Endodermal cell (in vitro differentiated cells): ENCODE results near the gene POP7. TPM values are rescaled to one million over a fixed set of nuclear protein-coding genes. Genes with fewer than 3 reads are reported as not detected.
"Not testable (repeated sequence)": the region's sequence is repeated elsewhere in the genome, so short reads cannot be mapped to it uniquely, and the experiment has no call there.

Source experiments
- DNase-seq: peaks from one replicate; pipeline ENCODE4 v3.0.0-alpha.2; 2017
- H3K27ac ChIP-seq: 2 replicates; pipeline ENCODE4 v1.5.1; 2013; ENCODE audit warnings: mild to moderate bottlenecking, low read depth, low read length, moderate library complexity
- H3K27me3 ChIP-seq: 2 replicates; pipeline ENCODE4 v1.6.1; 2013; ENCODE audit warnings: mild to moderate bottlenecking, low read length, moderate library complexity; ENCODE audit not compliant: insufficient read depth, control insufficient read depth, poor library complexity, severe bottlenecking
- H3K36me3 ChIP-seq: 2 replicates; pipeline ENCODE4 v1.7.0; 2013; ENCODE audit warnings: mild to moderate bottlenecking, low read length, moderate library complexity; ENCODE audit not compliant: control insufficient read depth, insufficient read depth
- H3K4me1 ChIP-seq: one replicate; pipeline ENCODE4 v1.7.0; 2013; ENCODE audit warnings: low read length; ENCODE audit not compliant: control insufficient read depth, insufficient read depth
- H3K4me3 ChIP-seq: 2 replicates; pipeline ENCODE4 v1.5.1; 2013; ENCODE audit warnings: mild to moderate bottlenecking, low read length, moderate library complexity
- H3K9ac ChIP-seq: 2 replicates; pipeline ENCODE4 v1.6.1; 2013; ENCODE audit warnings: mild to moderate bottlenecking, low read length, moderate library complexity; ENCODE audit not compliant: poor library complexity, severe bottlenecking; ENCODE audit errors: extremely low read depth
- H3K9me3 ChIP-seq: 2 replicates; pipeline ENCODE4 v1.6.1; 2013; ENCODE audit warnings: mild to moderate bottlenecking, low read length, moderate library complexity; ENCODE audit not compliant: control insufficient read depth
- H3K27ac Mint-ChIP-seq: 2 replicates; pipeline ENCODE4 v1.8.0; 2020; ENCODE audit warnings: mixed read lengths
- H3K27me3 Mint-ChIP-seq: 2 replicates; pipeline ENCODE4 v1.8.0; 2021; ENCODE audit warnings: mild to moderate bottlenecking, mixed read lengths; ENCODE audit not compliant: insufficient read depth
- H3K36me3 Mint-ChIP-seq: 2 replicates; pipeline ENCODE4 v1.8.0; 2020; ENCODE audit warnings: low read depth, mixed read lengths
- H3K4me1 Mint-ChIP-seq: 2 replicates; pipeline ENCODE4 v1.8.0; 2020; ENCODE audit warnings: mixed read lengths
- H3K4me3 Mint-ChIP-seq: 2 replicates; pipeline ENCODE4 v1.8.0; 2020; ENCODE audit warnings: mild to moderate bottlenecking, moderate library complexity, mixed read lengths
- H3K9me3 Mint-ChIP-seq: 2 replicates; pipeline ENCODE4 v1.8.0; 2020; ENCODE audit warnings: mild to moderate bottlenecking, mixed read lengths
- CTCF ChIP-seq: fragments of 200-600 bp; sonication (generic); conservative IDR thresholded peaks from 2 replicates; pipeline ENCODE4 v1.5.0; 2021; ENCODE audit warnings: antibody characterized with exemption, mild to moderate bottlenecking
- WGBS, 2 experiments: methylation state at CpG; one replicate each; pipeline versions ENCODE4 v1.1.5 to v1.1.7; 2013; ENCODE audit warnings: missing lambda C conversion rate in 2 of 2, mixed read lengths in 1 of 2; ENCODE audit not compliant: insufficient coverage in 1 of 2, insufficient read length in 1 of 2; 5-methylcytosine and 5-hydroxymethylcytosine counted together
- total RNA-seq, 2 donors: library from RNA; stranded (reverse); fragmentation: NEBNext Ultra II Directional in 1 of 2; extraction: Animal tissue kit (Norgen Biotek cat#: 25700) in 1 of 2; gene quantifications; 2 replicates in 1 of 2; 3 replicates in 1 of 2; pipeline ENCODE4 v1.2.1, GENCODE V29; 2021

POP7 gene
- total RNA-seq, 2 donors from 2014 or later = 51.7 to 59.2 TPM

- Mint-ChIP-seq H3K9me3 (peaks cover 30% of the 10 kb centered on the region), H3K27ac (no peak overlapping the region), H3K36me3 (peaks cover 5% of the 10 kb centered on the region), H3K4me3 (peak overlapping the region; percentile 52), H3K27me3 (peaks cover 77% of the 10 kb centered on the region), H3K4me1 (peaks cover 5% of the 10 kb centered on the region)
- Histone ChIP-seq H3K27ac (no peak overlapping the region), H3K27me3 (peaks cover 48% of the 10 kb centered on the region), H3K4me3 (no peak overlapping the region), H3K9me3 (peaks cover 11% of the 10 kb centered on the region), H3K9ac (no peak overlapping the region), H3K4me1 (no peaks in the 10 kb centered on the region), H3K36me3 (no peaks in the 10 kb centered on the region)
- peak; percentile 58 for DNase-seq
- 86 to 100% methylated on average over 2 to 8 of the region's 8 CpGs for WGBS, 2 experiments
- no peak for TF ChIP-seq CTCF
These were observed 15.5 kb downstream of the POP7 start for GRCh38 chr7:100721505-100721812.

- Mint-ChIP-seq H3K4me3 (no peak overlapping the region), H3K9me3 (peaks cover 24% of the 10 kb centered on the region), H3K27ac (no peak overlapping the region), H3K4me1 (peaks cover 5% of the 10 kb centered on the region), H3K36me3 (peaks cover 5% of the 10 kb centered on the region), H3K27me3 (peaks cover 73% of the 10 kb centered on the region)
- no peak for DNase-seq
- no peak for TF ChIP-seq CTCF
- no peak overlapping the region for H3K9ac ChIP-seq
- no peak overlapping the region for H3K27ac ChIP-seq
- no peaks in the 10 kb centered on the region for H3K36me3 ChIP-seq
- peaks cover 10% of the 10 kb centered on the region for H3K9me3 ChIP-seq
- 85 to 88% methylated on average over 5 to 17 of the region's 17 CpGs for WGBS, 2 experiments
- H3K4me3 ChIP-seq = no peak overlapping the region
- peaks cover 48% of the 10 kb centered on the region for H3K27me3 ChIP-seq
- H3K4me1 ChIP-seq = no peaks in the 10 kb centered on the region
These were observed 16.7 kb downstream of the POP7 start for GRCh38 chr7:100722480-100723212.

- Mint-ChIP-seq H3K9me3 (peaks cover 13% of the 10 kb centered on the region), H3K4me1 (peaks cover 5% of the 10 kb centered on the region), H3K27ac (no peak overlapping the region), H3K27me3 (peaks cover 65% of the 10 kb centered on the region), H3K36me3 (no peaks in the 10 kb centered on the region), H3K4me3 (no peak overlapping the region)
- WGBS, 2 experiments = 81 to 87% methylated on average over 9 to 16 of the region's 16 CpGs
- no peak for TF ChIP-seq CTCF
- Histone ChIP-seq H3K36me3 (no peaks in the 10 kb centered on the region), H3K4me1 (no peaks in the 10 kb centered on the region), H3K9ac (no peak overlapping the region), H3K27ac (no peak overlapping the region), H3K9me3 (peaks cover 4% of the 10 kb centered on the region), H3K4me3 (no peak overlapping the region), H3K27me3 (peaks cover 48% of the 10 kb centered on the region)
- no peak for DNase-seq
These were observed 17.9 kb downstream of the POP7 start for GRCh38 chr7:100723732-100724275.

GRCh38 chr7:100724364-100724763, 18.4 kb downstream of the POP7 start:
- H3K27me3 ChIP-seq = peaks cover 46% of the 10 kb centered on the region
- H3K27ac Mint-ChIP-seq, H3K4me1 Mint-ChIP-seq, H3K9me3 Mint-ChIP-seq, H3K36me3 ChIP-seq, H3K4me1 ChIP-seq, H3K4me3 Mint-ChIP-seq, H3K4me3 ChIP-seq, H3K36me3 Mint-ChIP-seq, H3K9ac ChIP-seq, H3K27ac ChIP-seq, H3K9me3 ChIP-seq, DNase-seq: not testable (repeated sequence)
- H3K27me3 Mint-ChIP-seq = peaks cover 60% of the 10 kb centered on the region
- WGBS, 2 experiments = 86 to 100% methylated on average over 1 of the region's 2 CpGs
